Hair follicle dermal papilla cell (primary cell): ENCODE results near the gene PRR9. TPM values are rescaled to one million over a fixed set of nuclear protein-coding genes. Genes with fewer than 3 reads are reported as not detected.

Experiments
- total RNA-seq: library from RNA; depleted of rRNA; stranded (reverse); fragments of >200 nt; gene quantifications from 2 replicates; pipeline ENCODE4 v1.2.3, GENCODE V29; 2012

The PRR9 gene
- not detected in 2 replicates for total RNA-seq

GRCh38 chr1:153217212-153217611, at the start of gene PRR9:
TSS of gene PRR9 (plus strand) at chr1:153217584. CDS start at chr1:153218145, 561 bp downstream.

GRCh38 chr1:153203130-153203529, 14.3 kb upstream of the PRR9 start, which contains the start of gene LELP1:
TSS of gene LELP1 (plus strand) at chr1:153203430. CDS start at chr1:153204708, 1,278 bp downstream.

GRCh38 chr1:153259387-153259786, 42.0 kb downstream of the PRR9 start, which contains the start of gene LORICRIN:
TSS of gene LORICRIN (plus strand) at chr1:153259687. CDS start at chr1:153260950, 1,263 bp downstream.

Other genes with a start within 250 kb of the PRR9 start
- not detected in 2 replicates for gene SPRR4, start 246.9 kb upstream of the PRR9 start, total RNA-seq
- gene SPRR1A, start 233.5 kb upstream of the PRR9 start, total RNA-seq, result not detected in 2 replicates
- not detected in 2 replicates for gene SPRR3, start 215.8 kb upstream of the PRR9 start, total RNA-seq
- gene SPRR1B, start 186.4 kb upstream of the PRR9 start, total RNA-seq, result not detected in 2 replicates
- not detected in 2 replicates for gene SPRR2D, start 176.5 kb upstream of the PRR9 start, total RNA-seq
- gene SPRR2A, start 160.1 kb upstream of the PRR9 start, total RNA-seq, result not detected in 2 replicates
- not detected in 2 replicates for gene SPRR2B, start 146.0 kb upstream of the PRR9 start, total RNA-seq
- not detected in 2 replicates for gene SPRR2E, start 123.1 kb upstream of the PRR9 start, total RNA-seq
- not detected in 2 replicates for gene SPRR2F, start 104.1 kb upstream of the PRR9 start, total RNA-seq
- not detected in 2 replicates for gene SPRR2G, start 66.7 kb upstream of the PRR9 start, total RNA-seq
- gene LELP1, start 14.2 kb upstream of the PRR9 start, total RNA-seq, result not detected in 2 replicates
- gene LORICRIN, start 42.1 kb downstream of the PRR9 start, total RNA-seq, result not detected in 2 replicates
- gene PGLYRP3, start 95.4 kb downstream of the PRR9 start, total RNA-seq, result not detected in 2 replicates
- gene PGLYRP4, start 131.3 kb downstream of the PRR9 start, total RNA-seq, result not detected in 2 replicates
- gene S100A9, start 140.3 kb downstream of the PRR9 start, total RNA-seq, result 0.49 TPM in 1 of 2 replicates, not detected in the other
- gene S100A12, start 158.0 kb downstream of the PRR9 start, total RNA-seq, result not detected in 2 replicates
- gene S100A8, start 173.5 kb downstream of the PRR9 start, total RNA-seq, result not detected in 2 replicates
- not detected in 2 replicates for gene S100A7A, start 198.9 kb downstream of the PRR9 start, total RNA-seq
- gene S100A7, start 243.1 kb downstream of the PRR9 start, total RNA-seq, result not detected in 2 replicates